HG02938 (cell line): Measurements from ENCODE around the gene TOB1.
"Not testable (repeated sequence)": the region's sequence is repeated elsewhere in the genome, so short reads cannot be mapped to it uniquely, and the experiment has no call there.

Experiments
- ATAC-seq: cut with Tn5 transposase; IDR thresholded peaks from one replicate; pipeline ENCODE4 v1.9.1; 2021; ENCODE audit warnings: mild to moderate bottlenecking, moderate library complexity; ENCODE audit not compliant: unreplicated experiment

The TOB1 gene

GRCh38 chr17:50899005-50899460, 32.9 kb upstream of the TOB1 start:
- ATAC-seq: no peak

GRCh38 chr17:50898369-50899004, 32.3 kb upstream of the TOB1 start:
- no peak for ATAC-seq

GRCh38 chr17:50894513-50894912, 28.4 kb upstream of the TOB1 start:
- ATAC-seq: not testable (repeated sequence)

GRCh38 chr17:50893183-50893993, 27.2 kb upstream of the TOB1 start:
- no peak for ATAC-seq

- ATAC-seq: no peak
These were observed 26.1 kb upstream of the TOB1 start for GRCh38 chr17:50892101-50892776.

- ATAC-seq: no peak
These were observed 25.4 kb upstream of the TOB1 start for GRCh38 chr17:50891577-50891989.

GRCh38 chr17:50890675-50891516, 24.7 kb upstream of the TOB1 start:
- ATAC-seq: no peak

- no peak for ATAC-seq
These were observed 23.5 kb upstream of the TOB1 start for GRCh38 chr17:50889528-50890118.

GRCh38 chr17:50887705-50888245, 21.6 kb upstream of the TOB1 start:
- ATAC-seq: no peak

GRCh38 chr17:50884439-50885311, 18.5 kb upstream of the TOB1 start:
- no peak for ATAC-seq

GRCh38 chr17:50883850-50884438, 17.8 kb upstream of the TOB1 start:
- no peak for ATAC-seq

- ATAC-seq: no peak
These were observed 16.7 kb upstream of the TOB1 start for GRCh38 chr17:50882851-50883250.

GRCh38 chr17:50881182-50881581, 15.0 kb upstream of the TOB1 start:
- no peak for ATAC-seq

GRCh38 chr17:50879086-50879485, 12.9 kb upstream of the TOB1 start:
- ATAC-seq: no peak

- ATAC-seq: no peak
These were observed 11.7 kb upstream of the TOB1 start for GRCh38 chr17:50877838-50878237.

GRCh38 chr17:50877042-50877441, 10.9 kb upstream of the TOB1 start:
- not testable (repeated sequence) for ATAC-seq

GRCh38 chr17:50875074-50875473, 8.9 kb upstream of the TOB1 start:
- no peak for ATAC-seq

GRCh38 chr17:50872710-50873424, 6.7 kb upstream of the TOB1 start:
- no peak for ATAC-seq
